Measurements from ENCODE around the gene RAMAC.

RAMAC gene

GRCh38 chr15:82978438-82978837, 7.6 kb upstream of the RAMAC start:
- DNase-seq (ENCODE audit: extremely low read depth, low read depth), result no peak
- TF ChIP-seq CTCF (IDR thresholded peaks at IDR 0.05; ENCODE audit: low read depth, low read length), result no peak

GRCh38 chr15:82979726-82980125, 6.3 kb upstream of the RAMAC start:
- DNase-seq (ENCODE audit: extremely low read depth, low read depth), result no peak
- no peak for TF ChIP-seq CTCF (IDR thresholded peaks at IDR 0.05; ENCODE audit: low read depth, low read length)

- no peak for TF ChIP-seq CTCF (IDR thresholded peaks at IDR 0.05; ENCODE audit: low read depth, low read length)
- no peak for DNase-seq (ENCODE audit: extremely low read depth, low read depth)
These were observed 5.0 kb upstream of the RAMAC start for GRCh38 chr15:82980981-82981380.

- no peak for DNase-seq (ENCODE audit: extremely low read depth, low read depth)
These were observed 401 bp downstream of the RAMAC start for GRCh38 chr15:82986442-82986780.

GRCh38 chr15:82992436-82992998, 6.5 kb downstream of the RAMAC start:
- no peak for DNase-seq (ENCODE audit: extremely low read depth, low read depth)
- no peak for TF ChIP-seq CTCF (IDR thresholded peaks at IDR 0.05; ENCODE audit: low read depth, low read length)

More at GRCh38 chr15:82986442-82986780, 401 bp downstream of the RAMAC start:
- TF ChIP-seq CTCF (IDR thresholded peaks at IDR 0.05; ENCODE audit: low read depth, low read length), result no peak

GRCh38 chr15:82993144-82993543, 7.1 kb downstream of the RAMAC start:
- no peak for DNase-seq (ENCODE audit: extremely low read depth, low read depth)
- no peak for TF ChIP-seq CTCF (IDR thresholded peaks at IDR 0.05; ENCODE audit: low read depth, low read length)

GRCh38 chr15:82995076-82995475, 9.1 kb downstream of the RAMAC start:
- no peak for DNase-seq (ENCODE audit: extremely low read depth, low read depth)
- TF ChIP-seq CTCF (IDR thresholded peaks at IDR 0.05; ENCODE audit: low read depth, low read length), result no peak
